Measurements from ENCODE around the gene ADM5. TPM values are rescaled to one million over a fixed set of nuclear protein-coding genes. Genes with fewer than 3 reads are reported as not detected.

The ADM5 gene
- total and polyA plus RNA-seq, 11 donors, result 0.14 to 1.6 (median 0.60) TPM; not detected in 1

DNA sequence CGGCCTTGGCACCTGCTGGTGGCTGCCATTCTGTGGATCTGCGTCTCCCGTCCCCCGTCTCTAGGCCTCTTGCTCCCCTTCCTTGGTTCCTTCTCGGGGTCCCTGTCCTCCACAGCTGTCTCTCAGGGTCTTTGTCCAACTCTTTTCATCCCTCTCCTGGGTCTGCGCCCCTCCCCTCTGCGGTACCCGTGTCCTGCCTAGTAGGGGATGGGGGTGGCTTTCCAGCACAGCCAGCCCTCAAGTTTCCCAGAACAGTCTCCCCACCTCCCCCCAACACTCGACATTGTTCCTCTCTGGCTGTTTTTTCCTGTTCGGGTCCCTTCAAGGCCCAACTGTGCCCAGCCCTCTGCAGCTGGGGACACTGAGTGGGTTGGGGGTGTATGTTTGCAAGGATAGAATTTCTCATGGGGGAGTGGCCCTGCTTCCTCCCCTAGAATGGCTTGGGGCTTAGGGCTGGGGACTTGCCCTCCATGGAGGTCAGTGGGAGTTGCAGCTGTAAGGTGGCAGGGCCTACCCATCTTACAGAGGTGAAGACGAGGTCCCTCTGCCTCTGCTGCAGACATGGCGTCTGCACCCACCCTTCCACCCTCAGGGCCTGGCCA lies 762 bp upstream of the ADM5 start:
- no peak for TF ChIP-seq POLR2A (IDR thresholded peaks at IDR 0.05)
- TF ChIP-seq, protein P1, sequence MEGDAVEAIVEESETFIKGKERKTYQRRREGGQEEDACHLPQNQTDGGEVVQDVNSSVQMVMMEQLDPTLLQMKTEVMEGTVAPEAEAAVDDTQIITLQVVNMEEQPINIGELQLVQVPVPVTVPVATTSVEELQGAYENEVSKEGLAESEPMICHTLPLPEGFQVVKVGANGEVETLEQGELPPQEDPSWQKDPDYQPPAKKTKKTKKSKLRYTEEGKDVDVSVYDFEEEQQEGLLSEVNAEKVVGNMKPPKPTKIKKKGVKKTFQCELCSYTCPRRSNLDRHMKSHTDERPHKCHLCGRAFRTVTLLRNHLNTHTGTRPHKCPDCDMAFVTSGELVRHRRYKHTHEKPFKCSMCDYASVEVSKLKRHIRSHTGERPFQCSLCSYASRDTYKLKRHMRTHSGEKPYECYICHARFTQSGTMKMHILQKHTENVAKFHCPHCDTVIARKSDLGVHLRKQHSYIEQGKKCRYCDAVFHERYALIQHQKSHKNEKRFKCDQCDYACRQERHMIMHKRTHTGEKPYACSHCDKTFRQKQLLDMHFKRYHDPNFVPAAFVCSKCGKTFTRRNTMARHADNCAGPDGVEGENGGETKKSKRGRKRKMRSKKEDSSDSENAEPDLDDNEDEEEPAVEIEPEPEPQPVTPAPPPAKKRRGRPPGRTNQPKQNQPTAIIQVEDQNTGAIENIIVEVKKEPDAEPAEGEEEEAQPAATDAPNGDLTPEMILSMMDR (IDR thresholded peaks at IDR 0.05), result no peak
- intact Hi-C loops (cut with DNase I), result loop anchor here in 2 of 10 donors (5.0 to 10.0 kb wide), 3 partner anchors 79 to 294 kb away; partner anchors contain the start of genes AKT1S1 (in 1 of the 2), AP2A1 (in 1 of the 2) and TBC1D17 (in 1 of the 2)
- peaks cover 0 to 62% (median 32%) of the 10 kb centered on the region in 12 donors for H3K4me1 ChIP-seq

DNA sequence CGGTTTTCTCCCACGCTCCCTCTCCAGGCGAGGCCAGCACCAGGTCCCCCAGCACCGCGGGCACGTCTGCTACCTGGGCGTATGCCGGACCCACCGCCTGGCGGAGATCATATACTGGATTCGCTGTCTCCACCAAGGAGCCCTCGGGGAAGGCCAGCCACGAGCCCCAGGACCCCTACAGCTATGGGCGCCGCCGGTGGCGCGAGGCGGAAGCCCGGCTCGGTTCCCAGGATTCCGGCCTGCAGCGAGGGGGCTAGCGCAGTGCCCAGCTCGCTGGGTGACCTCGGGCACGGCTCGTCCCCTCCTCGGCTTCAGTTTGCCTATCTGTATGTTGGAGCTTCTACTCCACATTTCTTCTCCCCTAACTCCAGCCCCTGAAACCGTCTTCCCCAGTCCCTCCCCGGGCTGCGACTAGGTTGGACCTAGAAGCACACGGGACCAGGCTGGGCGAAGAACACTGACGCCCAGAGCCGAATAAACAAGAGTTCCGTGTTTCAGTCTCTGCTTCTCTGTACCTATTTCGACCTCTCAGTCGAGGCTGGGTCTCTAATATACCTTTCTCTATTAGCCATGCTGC lies 773 bp downstream of the ADM5 start:
- WGBS, 4 donors, result 7 to 15% (median 11%) methylated on average over 26 to 39 of the region's 39 CpGs
- peaks cover 0 to 56% (median 32%) of the 10 kb centered on the region in 12 donors for H3K4me1 ChIP-seq

More for the DNA sequence above, 762 bp upstream of the ADM5 start:
- H3K27ac ChIP-seq, result peak overlapping the region; percentile 23 to 85 (median 68)
- 62 to 69% (median 66%) methylated on average over 11 to 12 of the region's 12 CpGs for WGBS, 4 donors
- DNase-seq (no peak), ATAC-seq (peak in 1 of 4 donors; percentile 0)
- H3K27me3 ChIP-seq, result peaks cover 0 to 27% (median 0%) of the 10 kb centered on the region in 9 donors
- peak overlapping the region in 9 of 12 donors; percentile 20 to 67 (median 58) for H3K4me3 ChIP-seq
- H3K9me3 ChIP-seq, result no peaks in the 10 kb centered on the region
- H3K36me3 ChIP-seq, result peaks cover 0 to 38% (median 34%) of the 10 kb centered on the region in 9 donors

DNA sequence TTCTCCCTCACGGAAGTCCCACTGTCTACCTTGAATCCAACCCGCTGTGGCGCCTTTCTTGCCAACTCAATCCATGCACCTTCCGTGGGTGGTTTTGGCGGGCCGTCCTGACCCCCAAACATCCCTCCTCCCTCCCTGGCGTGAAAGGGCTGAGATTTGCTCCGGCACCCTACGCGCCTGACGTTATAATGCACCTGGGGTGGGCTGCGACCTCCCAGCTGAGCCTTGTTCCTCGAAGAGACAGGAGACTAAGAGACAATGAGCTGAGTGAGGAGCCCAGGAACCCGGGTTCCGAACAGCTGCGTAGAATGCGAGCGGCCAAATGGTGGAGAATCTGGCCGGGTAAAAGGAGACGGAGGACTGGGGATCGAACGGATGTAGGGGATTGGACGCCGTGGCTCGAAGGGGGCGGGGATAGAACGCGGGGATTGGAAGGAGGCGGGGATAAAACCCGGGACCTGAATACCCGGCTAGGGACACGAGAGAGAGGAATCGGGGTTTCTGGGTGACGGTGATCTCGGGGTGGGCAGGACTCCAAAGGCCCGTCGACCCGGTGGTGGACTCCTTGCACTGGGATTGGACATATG lies 1.4 kb downstream of the ADM5 start, which contains the start of gene CPT1C:
TSS of gene CPT1C (plus strand) at position 461 of the 587 bp plus-strand sequence. CDS start 1,137 bp downstream, outside the sequence.
- no peaks in the 10 kb centered on the region for H3K9me3 ChIP-seq
- peaks cover 0 to 17% (median 13%) of the 10 kb centered on the region in 9 donors for H3K36me3 ChIP-seq
- intact Hi-C loops (cut with DNase I), result loop anchor here in 1 of 10 donors (5.0 kb wide), 1 partner anchor 72 kb away; the partner anchor contains the start of gene TSKS
- peaks cover 0 to 27% (median 0%) of the 10 kb centered on the region in 9 donors for H3K27me3 ChIP-seq
- 1 to 3% (median 2%) methylated on average over 37 to 38 of the region's 38 CpGs for WGBS, 4 donors
- peak in 1 of 2 donors; percentile 43 for TF ChIP-seq POLR2A (IDR thresholded peaks at IDR 0.05)
- TF ChIP-seq, protein P1 (IDR thresholded peaks at IDR 0.05), result no peak
- H3K4me3 ChIP-seq, result peak within 1 kb of the TSS; percentile 25 to 71 (median 58)
- DNase-seq, result peak; percentile 80 to 86 (median 83)
- peaks cover 0 to 50% (median 30%) of the 10 kb centered on the region in 12 donors for H3K4me1 ChIP-seq
- H3K27ac ChIP-seq, result peak within 1 kb of the TSS; percentile 20 to 85 (median 64)
- peak; percentile 54 to 85 (median 75) for ATAC-seq

More for the DNA sequence above, 773 bp downstream of the ADM5 start:
- peak overlapping the region; percentile 20 to 85 (median 64) for H3K27ac ChIP-seq
- H3K9me3 ChIP-seq, result no peaks in the 10 kb centered on the region
- intact Hi-C loops (cut with DNase I), result loop anchor here in 1 of 10 donors (5.0 kb wide), 1 partner anchor 72 kb away; the partner anchor contains the start of gene TSKS
- peaks cover 0 to 22% (median 19%) of the 10 kb centered on the region in 9 donors for H3K36me3 ChIP-seq
- DNase-seq, result no peak
- no peak for TF ChIP-seq POLR2A (IDR thresholded peaks at IDR 0.05)
- TF ChIP-seq, protein P1 (IDR thresholded peaks at IDR 0.05), result peak in 1 of 12 donors; percentile 31
- peak overlapping the region; percentile 25 to 71 (median 58) for H3K4me3 ChIP-seq
- ATAC-seq, result peak in 3 of 4 donors; percentile 3 to 6 (median 5)
- peaks cover 0 to 27% (median 0%) of the 10 kb centered on the region in 9 donors for H3K27me3 ChIP-seq
